22Rv1 (cell line): ENCODE data around the gene CMYA5.

ENCODE experiments used
- H3K27ac ChIP-seq: fragments of 450-650 bp; 2 replicates; pipeline ENCODE4 v1.5.1; 2017
- CTCF ChIP-seq: fragments of 450-650 bp; IDR thresholded peaks from 2 replicates; pipeline ENCODE4 v1.5.1; 2017; ENCODE audit warnings: mild to moderate bottlenecking
- ZFX ChIP-seq: fragments of 450-650 bp; IDR thresholded peaks from 2 replicates; pipeline ENCODE4 v1.6.1; 2017; ENCODE audit warnings: antibody characterized with exemption, borderline replicate concordance

The CMYA5 gene

DNA sequence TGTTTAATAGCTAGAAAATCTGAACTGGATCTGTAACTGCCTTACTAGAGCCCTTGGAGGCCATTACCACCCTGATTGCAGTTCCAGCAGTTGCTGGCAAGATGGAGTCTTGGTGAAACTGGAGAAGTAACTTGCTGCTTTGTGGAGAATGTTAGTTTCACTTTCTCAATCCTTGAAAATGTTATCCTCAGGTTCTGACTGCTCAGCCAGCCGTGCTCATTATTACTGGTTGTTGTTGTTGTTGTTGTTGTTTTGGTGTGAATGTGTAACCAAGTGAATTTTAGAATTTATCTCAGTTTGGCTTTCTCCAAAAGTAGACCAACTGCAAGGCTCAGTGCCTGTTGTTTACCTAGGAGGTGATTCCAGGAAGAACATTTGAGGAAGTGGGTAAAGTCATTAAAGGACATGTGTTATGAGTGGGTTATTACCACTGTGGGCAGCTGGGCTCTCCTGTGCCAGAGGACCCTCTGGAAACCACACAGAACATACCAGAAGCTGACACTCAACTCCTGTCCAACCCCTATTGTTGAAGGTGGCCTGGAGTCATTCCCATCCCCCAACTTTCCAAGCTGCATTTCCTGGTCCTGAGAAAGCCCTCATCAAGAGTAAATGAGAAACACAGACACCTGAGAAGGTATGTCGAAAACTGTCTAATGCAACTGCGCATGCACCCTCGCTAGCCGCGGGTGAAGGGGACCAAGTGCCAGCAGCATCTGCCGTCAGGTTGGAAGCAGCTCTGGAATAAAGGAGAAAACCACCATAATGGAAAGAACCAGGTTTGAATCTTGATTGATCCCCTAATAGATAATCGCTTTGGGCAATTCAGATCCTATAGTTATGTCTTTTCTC is 111.6 kb downstream of the CMYA5 start:
- no peak for TF ChIP-seq ZFX
- no peak for TF ChIP-seq CTCF
- no peak overlapping the region for H3K27ac ChIP-seq

- TF ChIP-seq CTCF, result no peak
- no peak for TF ChIP-seq ZFX
- no peak overlapping the region for H3K27ac ChIP-seq
Observed at GRCh38 chr5:79802406-79802805, 112.8 kb downstream of the CMYA5 start.

DNA sequence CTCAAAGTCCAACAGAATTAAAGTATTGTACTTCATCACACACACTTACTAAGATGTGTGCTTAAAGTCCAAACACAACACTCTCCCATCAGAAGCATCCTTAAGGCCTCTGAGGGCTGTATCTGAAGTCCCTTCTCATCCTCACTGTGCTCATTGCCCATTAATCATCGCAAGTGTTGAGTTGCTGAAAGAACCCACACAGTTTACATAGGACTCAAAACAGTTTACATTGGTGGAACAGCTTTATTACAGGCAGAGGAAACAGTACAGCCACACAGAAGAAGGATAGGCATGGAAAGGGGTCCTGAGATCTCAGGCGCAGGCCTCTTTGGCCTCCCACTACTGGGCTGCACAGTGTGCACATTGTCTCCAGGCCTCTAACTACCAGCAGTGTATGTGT is 113.4 kb downstream of the CMYA5 start:
- TF ChIP-seq CTCF, result no peak
- TF ChIP-seq ZFX, result no peak
- no peak overlapping the region for H3K27ac ChIP-seq

DNA sequence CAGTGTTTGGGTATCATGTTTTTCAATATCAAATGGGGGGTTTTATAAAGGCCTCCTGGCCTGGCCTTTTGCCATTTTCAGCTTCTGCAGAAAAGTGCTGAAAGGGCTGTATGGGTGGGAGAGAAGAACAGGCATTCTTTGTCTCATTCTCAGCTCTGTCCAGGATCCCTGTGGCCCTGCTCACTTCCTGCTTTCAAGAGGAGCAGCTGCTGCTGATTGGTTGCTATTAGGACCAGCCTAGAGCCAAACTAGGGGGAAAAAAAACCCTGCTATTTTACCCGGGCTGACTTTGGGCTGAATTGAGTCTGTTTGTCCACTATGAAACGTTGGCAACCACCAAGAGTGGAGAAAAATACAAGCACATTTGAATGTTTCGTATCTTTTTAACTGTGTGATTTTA is 117.1 kb downstream of the CMYA5 start:
- TF ChIP-seq CTCF, result no peak
- TF ChIP-seq ZFX, result no peak
- H3K27ac ChIP-seq, result no peak overlapping the region

- no peak overlapping the region for H3K27ac ChIP-seq
- TF ChIP-seq CTCF (no peak), ZFX (no peak)
Observed at GRCh38 chr5:79809743-79810142, 120.1 kb downstream of the CMYA5 start.

DNA sequence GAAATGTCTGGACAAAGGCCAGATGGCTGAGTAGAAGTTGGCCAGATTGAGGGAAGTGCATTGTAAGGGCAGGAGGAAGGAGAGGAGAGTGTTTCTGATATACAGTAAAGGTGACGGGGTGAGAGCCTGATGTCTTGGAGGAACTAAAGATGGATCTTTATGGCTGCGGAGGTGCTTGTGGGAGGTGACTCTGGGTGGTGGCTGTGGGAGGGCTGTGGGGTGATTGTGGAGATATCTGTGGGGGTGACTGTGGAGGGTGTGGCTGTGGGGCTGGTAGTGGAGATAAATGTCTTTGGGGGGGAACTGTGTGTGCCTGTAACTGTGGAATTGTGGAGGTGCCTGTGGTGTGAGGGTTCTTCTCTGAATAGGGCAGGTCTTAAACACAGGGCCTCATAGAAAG is 121.4 kb downstream of the CMYA5 start:
- TF ChIP-seq ZFX, result no peak
- no peak for TF ChIP-seq CTCF
- no peak overlapping the region for H3K27ac ChIP-seq

- TF ChIP-seq ZFX (no peak), CTCF (no peak)
- H3K27ac ChIP-seq, result no peak overlapping the region
Observed at GRCh38 chr5:79811904-79812303, 122.3 kb downstream of the CMYA5 start.
